GM12891 (cell line): ENCODE data around the gene RRAS2.

ENCODE experiments used
- PAX5 ChIP-seq: IDR thresholded peaks from 2 replicates; pipeline ENCODE4 v1.6.1; 2011; ENCODE audit warnings: low read length, moderate library complexity, mild to moderate bottlenecking; ENCODE audit not compliant: insufficient read depth, severe bottlenecking
- POLR2A ChIP-seq: IDR thresholded peaks from 2 replicates; pipeline ENCODE4 v1.6.1; 2011; ENCODE audit warnings: low read depth, low read length, control low read depth
- POLR2AphosphoS5 ChIP-seq: IDR thresholded peaks from 2 replicates; pipeline ENCODE4 v1.6.1; 2011; ENCODE audit warnings: low read depth, low read length, control low read depth

DNA sequence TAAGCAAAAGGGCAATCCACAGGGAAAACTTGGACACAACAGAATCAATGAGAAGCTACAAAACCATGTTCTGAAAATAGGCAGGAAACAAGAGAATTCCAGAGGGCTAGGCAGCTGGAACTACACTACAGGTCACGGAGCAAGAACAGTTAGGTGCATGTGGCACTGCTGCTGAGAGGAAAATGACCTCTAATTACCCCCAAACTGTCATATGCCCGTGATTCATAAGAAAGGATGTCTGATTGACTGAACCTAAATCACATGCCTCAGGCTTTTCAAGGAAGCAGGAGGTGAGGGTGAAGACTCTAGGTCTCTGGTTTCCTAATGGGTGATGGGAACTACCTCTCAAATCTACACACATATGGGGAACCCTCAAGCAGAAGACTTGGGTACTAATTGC lies 17.9 kb upstream of the RRAS2 start:
- TF ChIP-seq POLR2A (no peak), POLR2AphosphoS5 (no peak), PAX5 (no peak)
